HCT116 (cell line): Measurements from ENCODE around the gene KDM2B. TPM values are rescaled to one million over a fixed set of nuclear protein-coding genes. Genes with fewer than 3 reads are reported as not detected.

Experiments used
- ATAC-seq: fragments of 200-7000 bp; cut with Tn5 transposase; 2 replicates; pipeline ENCODE4 v1.9.1; 2020; ENCODE audit warnings: mild to moderate bottlenecking, moderate library complexity
- BruUV-seq: library from RNA; stranded (reverse); fragments of 400-500 nt; replicated peaks from 2 replicates; lab custom pipeline; 2021; lab: Mats Ljungman, UMichigan
- CTCF ChIA-PET: fragments of 300-600 bp; sonication (Branson Sonifier 250); formaldehyde crosslinking; loops from one replicate; lab custom pipeline; 2021; ENCODE audit warnings: antibody characterized with exemption; lab: Charles Lee
- POLR2A ChIA-PET: fragments of 300-600, 350-600 bp; sonication (Branson Sonifier 250); formaldehyde crosslinking; loops from one replicate; lab custom pipeline; 2021; ENCODE audit warnings: antibody characterized with exemption; lab: Charles Lee
- RAD21 ChIA-PET, 2 experiments: fragments of 300-600 bp; sonication (Branson Sonifier 250); formaldehyde crosslinking; loops; one replicate each; lab custom pipeline; 2023; ENCODE audit warnings: low total read pairs in 2 of 2; ENCODE audit not compliant: uncharacterized antibody in 2 of 2, unreplicated experiment in 2 of 2, low non-redundant PET in 1 of 2; lab: Charles Lee
- DNase-seq: peaks from one replicate; pipeline ENCODE4 v3.0.0-alpha.2; 2010; ENCODE audit warnings: low read depth, low spot score
- H2AFZ ChIP-seq: fragments of 200-600 bp; shearing (Covaris generic), sonication (generic); 2 replicates; pipeline ENCODE4 v1.6.1; 2017; ENCODE audit warnings: low read depth, mixed run types, mixed read lengths, antibody characterized with exemption, low read length; ENCODE audit not compliant: poor library complexity, severe bottlenecking
- H3K27ac ChIP-seq: 2 replicates; pipeline ENCODE4 v1.5.1; 2012; ENCODE audit warnings: low read depth, low read length
- H3K27me3 ChIP-seq: fragments of 200-600 bp; sonication (generic); 2 replicates; pipeline ENCODE4 v1.6.1; 2016; ENCODE audit warnings: mixed run types, low read length, mixed read lengths; ENCODE audit not compliant: insufficient read depth
- H3K36me3 ChIP-seq, 2 experiments: fragments of 200-500 bp in 1 of 2; fragments of 200-600 bp in 1 of 2; sonication (Bioruptor generic) in 1 of 2; sonication (generic) in 1 of 2; 2 replicates each; pipeline versions ENCODE4 v1.5.1 to v1.6.1; 2014 to 2016; ENCODE audit warnings: low read length in 2 of 2, inconsistent platforms in 1 of 2, mixed read lengths in 1 of 2, mixed run types in 1 of 2; ENCODE audit not compliant: insufficient read depth in 2 of 2, control insufficient read depth in 1 of 2
- H3K4me1 ChIP-seq, 2 experiments: fragments of 200-600 bp in 1 of 2; sonication (generic) in 1 of 2; 2 replicates each; pipeline versions ENCODE4 v1.5.1 to v1.6.1; 2012 to 2017; ENCODE audit warnings: low read length in 2 of 2, inconsistent platforms in 1 of 2, mild to moderate bottlenecking in 1 of 2, mixed read lengths in 1 of 2, mixed run types in 1 of 2, moderate library complexity in 1 of 2; ENCODE audit not compliant: insufficient read depth in 2 of 2, control insufficient read depth in 1 of 2
- H3K4me2 ChIP-seq: fragments of 200-600 bp; sonication (generic); 2 replicates; pipeline ENCODE4 v1.6.1; 2017; ENCODE audit warnings: mixed run types, low read length, mixed read lengths
- H3K4me3 ChIP-seq, 2 experiments: fragments of 200-600 bp in 1 of 2; sonication (generic) in 1 of 2; replicated peaks in 1 of 2; 2 replicates each; pipeline ENCODE4 v1.5.1; 2011 to 2016; ENCODE audit warnings: low read length in 2 of 2, control low read depth in 1 of 2, low read depth in 1 of 2, mild to moderate bottlenecking in 1 of 2, mixed read lengths in 1 of 2, mixed run types in 1 of 2
- H3K79me2 ChIP-seq: fragments of 200-600 bp; sonication (generic); 2 replicates; pipeline ENCODE4 v1.6.1; 2017; ENCODE audit warnings: mild to moderate bottlenecking, mixed run types, low read length, moderate library complexity, mixed read lengths; ENCODE audit not compliant: insufficient read depth
- H3K9ac ChIP-seq: fragments of 200-600 bp; sonication (generic); 2 replicates; pipeline ENCODE4 v1.6.1; 2016; ENCODE audit warnings: low read length, mixed read lengths
- H3K9me2 ChIP-seq: fragments of 200-600 bp; sonication (generic), shearing (Covaris generic); 2 replicates; pipeline ENCODE4 v1.6.1; 2017; ENCODE audit warnings: mixed run types, mild to moderate bottlenecking, moderate library complexity; ENCODE audit not compliant: insufficient read depth
- H3K9me3 ChIP-seq, 2 experiments: fragments of 200-500 bp in 1 of 2; fragments of 200-600 bp in 1 of 2; sonication (Bioruptor generic) in 1 of 2; sonication (generic) in 1 of 2; 2 replicates each; pipeline ENCODE4 v1.6.1; 2014 to 2017; ENCODE audit warnings: low read length in 2 of 2, mixed read lengths in 2 of 2, inconsistent platforms in 1 of 2, low read depth in 1 of 2, mild to moderate bottlenecking in 1 of 2, mixed run types in 1 of 2, moderate library complexity in 1 of 2; ENCODE audit not compliant: control insufficient read depth in 1 of 2, insufficient read depth in 1 of 2
- H4K20me1 ChIP-seq: fragments of 200-600 bp; sonication (generic), shearing (Covaris generic); 2 replicates; pipeline ENCODE4 v1.6.1; 2017; ENCODE audit warnings: mixed run types, mild to moderate bottlenecking, moderate library complexity; ENCODE audit not compliant: insufficient read depth
- CBX3 ChIP-seq: IDR thresholded peaks from 2 replicates; pipeline ENCODE4 v1.6.1; 2012; ENCODE audit warnings: low read depth
- FOSL1 ChIP-seq: IDR thresholded peaks from 2 replicates; pipeline ENCODE4 v1.6.1; 2012; ENCODE audit warnings: low read depth
- JUND ChIP-seq: IDR thresholded peaks from 2 replicates; pipeline ENCODE4 v1.6.1; 2012
- POLR2A ChIP-seq: IDR thresholded peaks from 2 replicates; pipeline ENCODE4 v1.7.0; 2011; ENCODE audit warnings: borderline replicate concordance; ENCODE audit not compliant: insufficient read depth, insufficient read length; ENCODE audit errors: extremely low read depth
- POLR2AphosphoS5 ChIP-seq: IDR thresholded peaks from 2 replicates; pipeline ENCODE4 v1.6.1; 2011; ENCODE audit warnings: mild to moderate bottlenecking, low read depth, low read length, moderate library complexity
- RAD21 ChIP-seq: IDR thresholded peaks from 2 replicates; pipeline ENCODE4 v1.6.1; 2012; ENCODE audit warnings: low read depth, mild to moderate bottlenecking
- SP1 ChIP-seq: IDR thresholded peaks from 2 replicates; pipeline ENCODE4 v1.6.1; 2012; ENCODE audit warnings: low read depth
- YY1 ChIP-seq: IDR thresholded peaks from 2 replicates; pipeline ENCODE4 v1.6.1; 2011; ENCODE audit warnings: low read length, low read depth, moderate library complexity, mild to moderate bottlenecking; ENCODE audit not compliant: insufficient replicate concordance; ENCODE audit errors: extremely low read depth
- ZFX ChIP-seq: fragments of 450-650 bp; IDR thresholded peaks from 2 replicates; pipeline ENCODE4 v1.6.1; 2017
- intact Hi-C: fragments of 100-400 bp; cut with micrococcal nuclease; formaldehyde crosslinking; loops from 2 replicates; pipeline ENCODE4 v1.10.0; 2022
- total RNA-seq: library from RNA; stranded (reverse); gene quantifications from one replicate; pipeline ENCODE4 v1.2.1, GENCODE V29; 2021; ENCODE audit not compliant: unreplicated experiment
- TF ChIP-seq, protein P1 (sequence below): IDR thresholded peaks from 2 replicates; pipeline ENCODE4 v1.6.1; 2012
- TF ChIP-seq, protein P2 (sequence below): IDR thresholded peaks from 2 replicates; pipeline ENCODE4 v1.6.1; 2011; ENCODE audit warnings: mild to moderate bottlenecking, low read length, moderate library complexity; ENCODE audit not compliant: insufficient replicate concordance; ENCODE audit errors: extremely low read depth
- TF ChIP-seq, protein P3 (sequence below), 3 experiments: fragments of 200-600 bp in 1 of 3; sonication (generic) in 1 of 3; IDR thresholded peaks in 2 of 3; conservative IDR thresholded peaks in 1 of 3; 2 replicates each; pipeline ENCODE4 v1.5.1; 2012 to 2017; ENCODE audit warnings: low read depth in 2 of 3, low read length in 2 of 3, antibody characterized with exemption in 1 of 3, borderline replicate concordance in 1 of 3, control low read depth in 1 of 3, mild to moderate bottlenecking in 1 of 3, mixed read lengths in 1 of 3, mixed run types in 1 of 3, moderate library complexity in 1 of 3; ENCODE audit not compliant: insufficient read depth in 1 of 3
- TF ChIP-seq, protein P4 (sequence below): IDR thresholded peaks from 2 replicates; pipeline ENCODE4 v1.6.1; 2012; ENCODE audit warnings: low read depth

KDM2B gene
- total RNA-seq, 1 experiment from 2014 or later: 36.7 TPM

DNA sequence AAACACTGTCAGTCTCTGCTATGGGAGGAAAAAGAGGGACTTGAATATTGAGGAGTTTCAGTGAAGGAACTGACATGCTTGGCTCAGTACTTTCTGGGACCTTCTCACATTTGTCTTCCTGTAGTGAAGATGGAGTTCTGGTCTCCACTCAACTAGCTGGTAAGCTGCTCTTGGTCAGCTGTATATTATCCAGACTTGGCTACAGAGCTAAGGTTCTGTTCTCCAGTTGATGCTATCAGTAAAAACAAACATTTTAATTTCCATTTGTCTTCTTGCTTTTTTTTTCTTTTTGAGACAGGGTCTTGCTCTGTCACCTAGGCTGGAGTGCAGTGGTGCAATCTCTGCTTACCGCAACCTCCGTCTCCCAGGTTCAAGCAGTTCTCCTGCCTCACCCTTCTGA, 175.6 kb downstream of the KDM2B start:
- BruUV-seq: no TSS peak
- intact Hi-C loops: no loop called here

More for the DNA sequence above, 175.6 kb downstream of the KDM2B start:
- Histone ChIP-seq H3K9me2 (no peaks in the 10 kb centered on the region), H3K36me3 (peaks cover 14 to 15% of the 10 kb centered on the region in 2 experiments; a peak in 3 of 4 replicates), H3K9me3 (no peaks in the 10 kb centered on the region), H3K79me2 (peaks cover 82% of the 10 kb centered on the region), H3K27me3 (no peaks in the 10 kb centered on the region), H2AFZ (no peak overlapping the region), H3K27ac (no peak overlapping the region), H3K4me2 (no peak overlapping the region), H3K9ac (no peak overlapping the region), H3K4me3 (no peak overlapping the region), H4K20me1 (no peaks in the 10 kb centered on the region), H3K4me1 (peaks cover 4 to 10% of the 10 kb centered on the region in 2 experiments; a peak in 3 of 4 replicates)
- TF ChIP-seq, protein P1, sequence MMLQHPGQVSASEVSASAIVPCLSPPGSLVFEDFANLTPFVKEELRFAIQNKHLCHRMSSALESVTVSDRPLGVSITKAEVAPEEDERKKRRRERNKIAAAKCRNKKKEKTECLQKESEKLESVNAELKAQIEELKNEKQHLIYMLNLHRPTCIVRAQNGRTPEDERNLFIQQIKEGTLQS: no peak
- TF ChIP-seq POLR2AphosphoS5: no peak
- TF ChIP-seq JUND: no peak
- TF ChIP-seq YY1: no peak
- TF ChIP-seq, protein P2, sequence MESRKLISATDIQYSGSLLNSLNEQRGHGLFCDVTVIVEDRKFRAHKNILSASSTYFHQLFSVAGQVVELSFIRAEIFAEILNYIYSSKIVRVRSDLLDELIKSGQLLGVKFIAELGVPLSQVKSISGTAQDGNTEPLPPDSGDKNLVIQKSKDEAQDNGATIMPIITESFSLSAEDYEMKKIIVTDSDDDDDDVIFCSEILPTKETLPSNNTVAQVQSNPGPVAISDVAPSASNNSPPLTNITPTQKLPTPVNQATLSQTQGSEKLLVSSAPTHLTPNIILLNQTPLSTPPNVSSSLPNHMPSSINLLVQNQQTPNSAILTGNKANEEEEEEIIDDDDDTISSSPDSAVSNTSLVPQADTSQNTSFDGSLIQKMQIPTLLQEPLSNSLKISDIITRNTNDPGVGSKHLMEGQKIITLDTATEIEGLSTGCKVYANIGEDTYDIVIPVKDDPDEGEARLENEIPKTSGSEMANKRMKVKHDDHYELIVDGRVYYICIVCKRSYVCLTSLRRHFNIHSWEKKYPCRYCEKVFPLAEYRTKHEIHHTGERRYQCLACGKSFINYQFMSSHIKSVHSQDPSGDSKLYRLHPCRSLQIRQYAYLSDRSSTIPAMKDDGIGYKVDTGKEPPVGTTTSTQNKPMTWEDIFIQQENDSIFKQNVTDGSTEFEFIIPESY: no peak
- TF ChIP-seq RAD21: no peak
- TF ChIP-seq CBX3: no peak
- TF ChIP-seq FOSL1: no peak
- TF ChIP-seq POLR2A: no peak
- no peak for TF ChIP-seq ZFX
- TF ChIP-seq, protein P3, sequence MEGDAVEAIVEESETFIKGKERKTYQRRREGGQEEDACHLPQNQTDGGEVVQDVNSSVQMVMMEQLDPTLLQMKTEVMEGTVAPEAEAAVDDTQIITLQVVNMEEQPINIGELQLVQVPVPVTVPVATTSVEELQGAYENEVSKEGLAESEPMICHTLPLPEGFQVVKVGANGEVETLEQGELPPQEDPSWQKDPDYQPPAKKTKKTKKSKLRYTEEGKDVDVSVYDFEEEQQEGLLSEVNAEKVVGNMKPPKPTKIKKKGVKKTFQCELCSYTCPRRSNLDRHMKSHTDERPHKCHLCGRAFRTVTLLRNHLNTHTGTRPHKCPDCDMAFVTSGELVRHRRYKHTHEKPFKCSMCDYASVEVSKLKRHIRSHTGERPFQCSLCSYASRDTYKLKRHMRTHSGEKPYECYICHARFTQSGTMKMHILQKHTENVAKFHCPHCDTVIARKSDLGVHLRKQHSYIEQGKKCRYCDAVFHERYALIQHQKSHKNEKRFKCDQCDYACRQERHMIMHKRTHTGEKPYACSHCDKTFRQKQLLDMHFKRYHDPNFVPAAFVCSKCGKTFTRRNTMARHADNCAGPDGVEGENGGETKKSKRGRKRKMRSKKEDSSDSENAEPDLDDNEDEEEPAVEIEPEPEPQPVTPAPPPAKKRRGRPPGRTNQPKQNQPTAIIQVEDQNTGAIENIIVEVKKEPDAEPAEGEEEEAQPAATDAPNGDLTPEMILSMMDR (IDR thresholded peaks at IDR 0.05 in 2 of 3, conservative IDR thresholded peaks at IDR 0.05 in 1 of 3; ENCODE audit: borderline replicate concordance in 1 of 3, insufficient read depth in 1 of 3, low read depth in 2 of 3, low read length in 2 of 3): no peak
- TF ChIP-seq SP1: no peak
- TF ChIP-seq, protein P4, sequence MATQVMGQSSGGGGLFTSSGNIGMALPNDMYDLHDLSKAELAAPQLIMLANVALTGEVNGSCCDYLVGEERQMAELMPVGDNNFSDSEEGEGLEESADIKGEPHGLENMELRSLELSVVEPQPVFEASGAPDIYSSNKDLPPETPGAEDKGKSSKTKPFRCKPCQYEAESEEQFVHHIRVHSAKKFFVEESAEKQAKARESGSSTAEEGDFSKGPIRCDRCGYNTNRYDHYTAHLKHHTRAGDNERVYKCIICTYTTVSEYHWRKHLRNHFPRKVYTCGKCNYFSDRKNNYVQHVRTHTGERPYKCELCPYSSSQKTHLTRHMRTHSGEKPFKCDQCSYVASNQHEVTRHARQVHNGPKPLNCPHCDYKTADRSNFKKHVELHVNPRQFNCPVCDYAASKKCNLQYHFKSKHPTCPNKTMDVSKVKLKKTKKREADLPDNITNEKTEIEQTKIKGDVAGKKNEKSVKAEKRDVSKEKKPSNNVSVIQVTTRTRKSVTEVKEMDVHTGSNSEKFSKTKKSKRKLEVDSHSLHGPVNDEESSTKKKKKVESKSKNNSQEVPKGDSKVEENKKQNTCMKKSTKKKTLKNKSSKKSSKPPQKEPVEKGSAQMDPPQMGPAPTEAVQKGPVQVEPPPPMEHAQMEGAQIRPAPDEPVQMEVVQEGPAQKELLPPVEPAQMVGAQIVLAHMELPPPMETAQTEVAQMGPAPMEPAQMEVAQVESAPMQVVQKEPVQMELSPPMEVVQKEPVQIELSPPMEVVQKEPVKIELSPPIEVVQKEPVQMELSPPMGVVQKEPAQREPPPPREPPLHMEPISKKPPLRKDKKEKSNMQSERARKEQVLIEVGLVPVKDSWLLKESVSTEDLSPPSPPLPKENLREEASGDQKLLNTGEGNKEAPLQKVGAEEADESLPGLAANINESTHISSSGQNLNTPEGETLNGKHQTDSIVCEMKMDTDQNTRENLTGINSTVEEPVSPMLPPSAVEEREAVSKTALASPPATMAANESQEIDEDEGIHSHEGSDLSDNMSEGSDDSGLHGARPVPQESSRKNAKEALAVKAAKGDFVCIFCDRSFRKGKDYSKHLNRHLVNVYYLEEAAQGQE: no peak
- RAD21 ChIA-PET: no interaction called here
- POLR2A ChIA-PET: no interaction called here
- CTCF ChIA-PET: no interaction called here
- no peak for ATAC-seq
- DNase-seq: no peak
